CD14-positive monocyte (primary cell): ENCODE data around the gene LLGL2. TPM values are rescaled to one million over a fixed set of nuclear protein-coding genes. Genes with fewer than 3 reads are reported as not detected.

Source experiments
- DNase-seq, 3 donors: peaks; one replicate each; pipeline ENCODE4 v3.0.0-alpha.2; 2011 to 2022
- H2AFZ ChIP-seq: 2 replicates; pipeline ENCODE4 v1.6.0; 2012; ENCODE audit warnings: mild to moderate bottlenecking, low read depth, low read length, inconsistent platforms; ENCODE audit not compliant: insufficient read depth, poor library complexity, severe bottlenecking
- H3K27ac ChIP-seq, 2 donors: 1 replicate in 1 of 2; 2 replicates in 1 of 2; pipeline ENCODE4 v1.5.1; 2012 to 2013; ENCODE audit warnings: low read length in 2 of 2, control low read depth in 1 of 2, inconsistent platforms in 1 of 2, low read depth in 1 of 2, mild to moderate bottlenecking in 1 of 2
- H3K27me3 ChIP-seq, 2 donors: one replicate each; pipeline versions ENCODE4 v1.6.0 to v1.6.1; 2011 to 2013; ENCODE audit warnings: low read length in 2 of 2; ENCODE audit not compliant: control insufficient read depth in 2 of 2, insufficient read depth in 2 of 2
- H3K36me3 ChIP-seq, 2 donors: replicated peaks in 1 of 2; 1 replicate in 1 of 2; 2 replicates in 1 of 2; pipeline versions ENCODE4 v1.5.1 to v1.6.1; 2012 to 2013; ENCODE audit warnings: low read length in 2 of 2, control low read depth in 1 of 2, inconsistent platforms in 1 of 2, mild to moderate bottlenecking in 1 of 2; ENCODE audit not compliant: insufficient read depth in 2 of 2, control insufficient read depth in 1 of 2
- H3K4me1 ChIP-seq, 2 donors: 1 replicate in 1 of 2; 2 replicates in 1 of 2; pipeline versions ENCODE4 v1.5.1 to v1.6.1; 2012 to 2013; ENCODE audit warnings: low read length in 2 of 2, control low read depth in 1 of 2, inconsistent platforms in 1 of 2, mild to moderate bottlenecking in 1 of 2, moderate library complexity in 1 of 2; ENCODE audit not compliant: insufficient read depth in 2 of 2, control insufficient read depth in 1 of 2
- H3K4me2 ChIP-seq: replicated peaks from 2 replicates; pipeline ENCODE3; 2012; ENCODE audit warnings: low read length, moderate library complexity, mild to moderate bottlenecking; ENCODE audit not compliant: poor library complexity, severe bottlenecking; ENCODE audit errors: extremely low read depth
- H3K4me3 ChIP-seq, 3 experiments: fragments of 200-600 bp in 1 of 3; sonication (generic) in 1 of 3; replicated peaks in 1 of 3; 1 replicate in 2 of 3; 2 replicates in 1 of 3; pipeline ENCODE4 v1.5.1; 2011 to 2013; ENCODE audit warnings: low read length in 3 of 3, mild to moderate bottlenecking in 3 of 3, control low read depth in 2 of 3, low read depth in 2 of 3, inconsistent platforms in 1 of 3, moderate library complexity in 1 of 3
- H3K79me2 ChIP-seq: 2 replicates; pipeline ENCODE4 v1.6.0; 2012; ENCODE audit warnings: mild to moderate bottlenecking, control low read depth, inconsistent platforms, low read length, moderate library complexity; ENCODE audit not compliant: insufficient read depth
- H3K9ac ChIP-seq: 2 replicates; pipeline ENCODE4 v1.6.0; 2017; ENCODE audit warnings: low read length, mild to moderate bottlenecking; ENCODE audit not compliant: insufficient read depth, poor library complexity, severe bottlenecking
- H3K9me3 ChIP-seq, 2 donors: replicated peaks in 1 of 2; 1 replicate in 1 of 2; 2 replicates in 1 of 2; pipeline versions ENCODE4 v1.5.1 to v1.6.1; 2012 to 2013; ENCODE audit warnings: low read length in 2 of 2, control low read depth in 1 of 2; ENCODE audit not compliant: control insufficient read depth in 1 of 2, insufficient read depth in 1 of 2
- H4K20me1 ChIP-seq: 2 replicates; pipeline ENCODE4 v1.6.0; 2012; ENCODE audit warnings: mild to moderate bottlenecking, low read length, control low read depth, moderate library complexity; ENCODE audit not compliant: insufficient read depth
- H3K27ac Mint-ChIP-seq, 7 donors: one replicate each; pipeline ENCODE4 v1.8.0; 2020; ENCODE audit warnings: mild to moderate bottlenecking in 7 of 7, mixed read lengths in 7 of 7, moderate library complexity in 6 of 7, inconsistent platforms in 2 of 7
- H3K27me3 Mint-ChIP-seq, 3 donors: one replicate each; pipeline ENCODE4 v1.8.0; 2021 to 2022; ENCODE audit warnings: low read depth in 3 of 3, mild to moderate bottlenecking in 3 of 3, mixed read lengths in 3 of 3, moderate library complexity in 3 of 3, inconsistent platforms in 1 of 3
- H3K36me3 Mint-ChIP-seq, 2 donors: one replicate each; pipeline ENCODE4 v1.8.0; 2020; ENCODE audit warnings: mixed read lengths in 2 of 2, inconsistent platforms in 1 of 2, mild to moderate bottlenecking in 1 of 2
- H3K4me1 Mint-ChIP-seq: one replicate; pipeline ENCODE4 v1.8.0; 2020; ENCODE audit warnings: mild to moderate bottlenecking, mixed read lengths
- H3K4me3 Mint-ChIP-seq, 2 donors: one replicate each; pipeline ENCODE4 v1.8.0; 2020; ENCODE audit warnings: mild to moderate bottlenecking in 2 of 2, mixed read lengths in 2 of 2, moderate library complexity in 1 of 2
- H3K9me3 Mint-ChIP-seq, 7 donors: one replicate each; pipeline ENCODE4 v1.8.0; 2020 to 2022; ENCODE audit warnings: mixed read lengths in 7 of 7, mild to moderate bottlenecking in 6 of 7, moderate library complexity in 6 of 7, inconsistent platforms in 2 of 7
- WGBS: methylation state at CpG from one replicate; pipeline ENCODE4 v1.1.5; 2013; ENCODE audit warnings: missing lambda C conversion rate; ENCODE audit not compliant: insufficient coverage; 5-methylcytosine and 5-hydroxymethylcytosine counted together
- intact Hi-C, 2 donors: fragments of 100-400 bp; cut with micrococcal nuclease; formaldehyde crosslinking; loops; one replicate each; pipeline versions ENCODE4 v1.15.0 to v1.15.1; 2023
- polyA plus RNA-seq, 3 donors: library from polyadenylated mRNA; depleted of rRNA in 1 of 3; unstranded in 2 of 3; stranded (reverse) in 1 of 3; fragments of 300-500 nt in 2 of 3; fragments of >200 nt in 1 of 3; fragmentation: Illumina TruSeq in 2 of 3; gene quantifications; 1 replicate in 2 of 3; 2 replicates in 1 of 3; pipeline ENCODE4 v1.2.3, GENCODE V29; 2012 to 2021
- TF ChIP-seq, protein P1 (sequence below): fragments of 200-600 bp; IDR thresholded peaks from one replicate; pipeline ENCODE4 v1.8.0; 2022; ENCODE audit warnings: antibody characterized with exemption, mild to moderate bottlenecking

Gene LLGL2
- polyA plus RNA-seq, 3 donors, result 4.8 to 7.5 (median 5.5) TPM

- Histone ChIP-seq H3K27me3 (no peaks in the 10 kb centered on the region), H3K9me3 (no peaks in the 10 kb centered on the region), H3K4me3 (no peak overlapping the region), H3K79me2 (peaks cover 20% of the 10 kb centered on the region), H4K20me1 (peaks cover 45% of the 10 kb centered on the region), H3K9ac (no peak overlapping the region), H3K36me3 (peaks cover 14 to 41% of the 10 kb centered on the region in 2 donors), H3K4me2 (no peak overlapping the region), H3K27ac (no peak overlapping the region), H2AFZ (no peak overlapping the region), H3K4me1 (peaks cover 8% of the 10 kb centered on the region in 2 donors)
- H3K27ac Mint-ChIP-seq, result no peak overlapping the region
- WGBS, result 93% methylated on average over 26 of the region's 28 CpGs
- no peak overlapping the region for H3K4me3 Mint-ChIP-seq
- H3K36me3 Mint-ChIP-seq, result peaks cover 5 to 43% of the 10 kb centered on the region in 2 donors
- peaks cover 10% of the 10 kb centered on the region for H3K4me1 Mint-ChIP-seq
- intact Hi-C loops, result no loop called here
- no peak for DNase-seq
- H3K27me3 Mint-ChIP-seq, result no peaks in the 10 kb centered on the region
- TF ChIP-seq, protein P1, sequence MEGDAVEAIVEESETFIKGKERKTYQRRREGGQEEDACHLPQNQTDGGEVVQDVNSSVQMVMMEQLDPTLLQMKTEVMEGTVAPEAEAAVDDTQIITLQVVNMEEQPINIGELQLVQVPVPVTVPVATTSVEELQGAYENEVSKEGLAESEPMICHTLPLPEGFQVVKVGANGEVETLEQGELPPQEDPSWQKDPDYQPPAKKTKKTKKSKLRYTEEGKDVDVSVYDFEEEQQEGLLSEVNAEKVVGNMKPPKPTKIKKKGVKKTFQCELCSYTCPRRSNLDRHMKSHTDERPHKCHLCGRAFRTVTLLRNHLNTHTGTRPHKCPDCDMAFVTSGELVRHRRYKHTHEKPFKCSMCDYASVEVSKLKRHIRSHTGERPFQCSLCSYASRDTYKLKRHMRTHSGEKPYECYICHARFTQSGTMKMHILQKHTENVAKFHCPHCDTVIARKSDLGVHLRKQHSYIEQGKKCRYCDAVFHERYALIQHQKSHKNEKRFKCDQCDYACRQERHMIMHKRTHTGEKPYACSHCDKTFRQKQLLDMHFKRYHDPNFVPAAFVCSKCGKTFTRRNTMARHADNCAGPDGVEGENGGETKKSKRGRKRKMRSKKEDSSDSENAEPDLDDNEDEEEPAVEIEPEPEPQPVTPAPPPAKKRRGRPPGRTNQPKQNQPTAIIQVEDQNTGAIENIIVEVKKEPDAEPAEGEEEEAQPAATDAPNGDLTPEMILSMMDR, result no peak
- H3K9me3 Mint-ChIP-seq, result no peaks in the 10 kb centered on the region
Observed at GRCh38 chr17:75594499-75595283, 69.2 kb downstream of the LLGL2 start.

DNA sequence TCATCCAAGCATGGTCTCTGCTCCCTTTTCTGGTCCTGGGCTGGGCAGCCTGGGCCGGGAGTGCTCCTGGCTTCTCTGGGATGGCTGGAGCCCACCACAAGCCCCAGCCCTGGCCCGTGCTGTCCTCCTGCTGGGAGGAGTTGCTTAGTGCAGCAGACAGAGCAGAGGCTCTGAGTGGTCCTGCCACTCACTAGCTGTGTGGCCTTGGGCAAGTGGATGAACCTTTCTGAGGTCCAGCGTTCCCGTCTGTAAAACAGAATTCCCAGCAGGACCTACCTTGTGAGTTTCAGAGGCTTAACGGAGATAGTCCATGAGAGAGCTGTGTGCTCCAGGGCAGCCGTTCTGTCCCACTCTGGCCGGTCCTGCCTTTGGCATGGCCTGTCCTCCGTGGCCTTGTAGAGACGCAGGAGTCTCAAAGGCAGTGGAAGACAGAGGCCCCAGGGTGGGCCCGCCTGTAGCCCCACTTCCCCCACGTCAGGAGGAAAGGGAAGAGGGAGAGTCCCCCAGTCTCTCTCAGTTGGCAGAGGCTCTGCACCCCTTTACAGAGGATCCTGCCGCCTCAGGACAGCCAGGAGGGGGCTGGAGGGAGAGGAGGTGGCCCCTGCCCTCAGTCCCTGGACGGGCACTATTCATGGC lies 69.9 kb downstream of the LLGL2 start:
- DNase-seq, result no peak
- Mint-ChIP-seq H3K9me3 (no peaks in the 10 kb centered on the region), H3K4me3 (no peak overlapping the region), H3K27me3 (no peaks in the 10 kb centered on the region), H3K36me3 (peaks cover 5 to 43% of the 10 kb centered on the region in 2 donors), H3K4me1 (peaks cover 6% of the 10 kb centered on the region), H3K27ac (no peak overlapping the region)
- TF ChIP-seq, protein P1, result no peak
- Histone ChIP-seq H4K20me1 (peaks cover 38% of the 10 kb centered on the region), H3K9me3 (no peaks in the 10 kb centered on the region), H3K27me3 (no peaks in the 10 kb centered on the region), H3K9ac (no peak overlapping the region), H3K4me2 (no peak overlapping the region), H3K36me3 (peaks cover 14 to 38% of the 10 kb centered on the region in 2 donors), H3K4me1 (peaks cover under 1 to 1% of the 10 kb centered on the region in 2 donors), H3K27ac (no peak overlapping the region), H2AFZ (no peak overlapping the region), H3K4me3 (no peak overlapping the region), H3K79me2 (peaks cover 13% of the 10 kb centered on the region)
- intact Hi-C loops, result no loop called here
- over 99% methylated on average over 10 of the region's 13 CpGs for whole genome bisulfite sequencing
